ENCODE results near the gene MAP3K2.

GRCh38 chr2:127405255-127405610 is 17.5 kb upstream of the MAP3K2 start:
- TF ChIP-seq CTCF (IDR thresholded peaks at IDR 0.05 in 4 of 5, conservative IDR thresholded peaks at IDR 0.05 in 1 of 5) = no peak
- TF ChIP-seq POLR2A (IDR thresholded peaks at IDR 0.05) = no peak

Measured in gastrocnemius medialis (tissue), 4 donors.